Activated CD4-positive, alpha-beta T cell treated with anti-CD3 and anti-CD28 coated beads for 1 hour (primary cell): ENCODE results near the gene PPP1R11.

ENCODE experiments used
- DNase-seq: peaks from one replicate; pipeline ENCODE4 v3.0.0-alpha.2; 2020

The PPP1R11 gene

GRCh38 chr6:30062471-30063178, 4.4 kb upstream of the PPP1R11 start:
- no peak for DNase-seq

- no peak for DNase-seq
These were observed 3.7 kb upstream of the PPP1R11 start for GRCh38 chr6:30063315-30063714.

- DNase-seq: no peak
These were observed 916 bp upstream of the PPP1R11 start for GRCh38 chr6:30066082-30066481.

- DNase-seq: no peak
These were observed 602 bp downstream of the PPP1R11 start for GRCh38 chr6:30067460-30068139.

GRCh38 chr6:30071081-30071818, 4.3 kb downstream of the PPP1R11 start:
- DNase-seq: no peak

GRCh38 chr6:30071858-30072257, 4.9 kb downstream of the PPP1R11 start:
- no peak for DNase-seq

- DNase-seq: no peak
These were observed 6.7 kb downstream of the PPP1R11 start for GRCh38 chr6:30073489-30074235.

- DNase-seq: no peak
These were observed 7.5 kb downstream of the PPP1R11 start for GRCh38 chr6:30074331-30075093.

GRCh38 chr6:30075094-30075789, 8.2 kb downstream of the PPP1R11 start, which contains the start of gene RNF39:
Gene RNF39 (minus strand): TSS chr6:30075769. CDS start chr6:30075585, 184 bp downstream.
- no peak for DNase-seq

- DNase-seq: no peak
These were observed 9.1 kb downstream of the PPP1R11 start for GRCh38 chr6:30075790-30076732.

- no peak for DNase-seq
These were observed 10.2 kb downstream of the PPP1R11 start for GRCh38 chr6:30077218-30077617.

- no peak for DNase-seq
These were observed 20.9 kb downstream of the PPP1R11 start for GRCh38 chr6:30087876-30088275.

- DNase-seq: no peak
These were observed 24.8 kb downstream of the PPP1R11 start for GRCh38 chr6:30091577-30092381.

- DNase-seq: no peak
These were observed 26.0 kb downstream of the PPP1R11 start for GRCh38 chr6:30092852-30093543.

GRCh38 chr6:30093951-30094661, 27.1 kb downstream of the PPP1R11 start:
- DNase-seq: no peak

GRCh38 chr6:30096829-30097228, 29.8 kb downstream of the PPP1R11 start:
- no peak for DNase-seq

GRCh38 chr6:30097902-30098768, 31.1 kb downstream of the PPP1R11 start:
- DNase-seq: no peak
